K562 (cell line): ENCODE data around the gene HOXD13. TPM values are rescaled to one million over a fixed set of nuclear protein-coding genes. Genes with fewer than 3 reads are reported as not detected.

Experiments used
- ATAC-seq: fragments of 200-7000 bp; cut with Tn5 transposase; 3 replicates; pipeline ENCODE4 v1.9.1; 2020; ENCODE audit warnings: moderate library complexity
- BruUV-seq: library from RNA; stranded (reverse); fragments of 400-500 nt; replicated peaks from 2 replicates; lab custom pipeline; 2021; lab: Mats Ljungman, UMichigan
- CTCF ChIA-PET: fragments of 300-600 bp; formaldehyde crosslinking; extraction: SDS; loops from one replicate; lab custom pipeline; 2021; ENCODE audit warnings: low intra/inter-chr PET ratio; lab: Yijun Ruan, JAX
- POLR2A ChIA-PET: fragments of 300-600, 350-650 bp; sonication (Branson Sonifier 250); formaldehyde crosslinking; extraction: SDS; loops from one replicate; lab custom pipeline; 2021; ENCODE audit warnings: antibody characterized with exemption, inconsistent platforms; lab: Yijun Ruan, JAX
- DNase-seq, 4 experiments: peaks; one replicate each; pipeline versions ENCODE4 v3.0.0 to v3.0.0-alpha.2; 2011 to 2018; ENCODE audit warnings: low spot score in 3 of 4, mixed read lengths in 3 of 4; ENCODE audit errors: extremely low read depth in 1 of 4
- FAIRE-seq: peaks from 2 replicates; lab custom pipeline; 2011; peaks lifted over from hg19 to GRCh38; lab: Jason Lieb, UNC
- H2AFZ ChIP-seq: 2 replicates; pipeline ENCODE4 v1.6.0; 2011; ENCODE audit warnings: low read depth, low read length, control low read depth, inconsistent platforms
- H3K27ac ChIP-seq: fragments of 200-600 bp; 3 replicates; pipeline ENCODE4 v1.8.0; 2011; ENCODE audit warnings: low read depth, mild to moderate bottlenecking, control low read depth, inconsistent platforms, low read length, moderate library complexity, mixed read lengths; ENCODE audit errors: extremely low read depth
- H3K27me3 ChIP-seq, 2 experiments: fragments of 300-600 bp in 1 of 2; 2 replicates in 1 of 2; 3 replicates in 1 of 2; pipeline versions ENCODE4 v1.6.0 to v1.8.0; 2011; ENCODE audit warnings: inconsistent platforms in 2 of 2, low read length in 2 of 2, mild to moderate bottlenecking in 1 of 2, mixed read lengths in 1 of 2, moderate library complexity in 1 of 2; ENCODE audit not compliant: control insufficient read depth in 2 of 2, insufficient read depth in 2 of 2
- H3K36me3 ChIP-seq: fragments of 300-600 bp; 3 replicates; pipeline ENCODE4 v1.8.0; 2011; ENCODE audit warnings: mild to moderate bottlenecking, low read length, inconsistent platforms; ENCODE audit not compliant: control insufficient read depth, insufficient read depth
- H3K4me1 ChIP-seq, 2 experiments: fragments of 200-600 bp in 1 of 2; replicated peaks in 1 of 2; 2 replicates in 1 of 2; 3 replicates in 1 of 2; pipeline versions ENCODE4 v1.5.1 to v1.8.0; 2011; ENCODE audit warnings: inconsistent platforms in 2 of 2, low read length in 2 of 2, mild to moderate bottlenecking in 1 of 2, mixed read lengths in 1 of 2, moderate library complexity in 1 of 2; ENCODE audit not compliant: control insufficient read depth in 2 of 2, insufficient read depth in 2 of 2
- H3K4me2 ChIP-seq: 2 replicates; pipeline ENCODE4 v1.6.1; 2011; ENCODE audit warnings: low read length, control low read depth, inconsistent platforms, mixed read lengths; ENCODE audit not compliant: insufficient read depth
- H3K4me3 ChIP-seq: fragments of 200-600 bp; sonication (generic), shearing (Covaris generic); 2 replicates; pipeline ENCODE4 v1.5.1; 2016; ENCODE audit warnings: control low read depth, inconsistent platforms
- H3K79me2 ChIP-seq: fragments of 200-600 bp; 3 replicates; pipeline ENCODE4 v1.8.0; 2011; ENCODE audit warnings: low read length, inconsistent platforms; ENCODE audit not compliant: control insufficient read depth, insufficient read depth
- H3K9ac ChIP-seq, 2 experiments: 2 replicates each; pipeline versions ENCODE4 v1.6.0 to v1.6.1; 2011; ENCODE audit warnings: low read depth in 2 of 2, low read length in 2 of 2, control low read depth in 1 of 2, inconsistent platforms in 1 of 2, mild to moderate bottlenecking in 1 of 2, mixed read lengths in 1 of 2; ENCODE audit not compliant: insufficient read depth in 1 of 2
- H3K9me1 ChIP-seq: one replicate; pipeline ENCODE4 v1.6.0; 2011; ENCODE audit warnings: inconsistent platforms, mild to moderate bottlenecking, low read length, moderate library complexity; ENCODE audit not compliant: control insufficient read depth, insufficient read depth
- H3K9me3 ChIP-seq: replicated peaks from 2 replicates; pipeline ENCODE4 v1.5.1; 2011; ENCODE audit warnings: low read depth, low read length, inconsistent platforms; ENCODE audit not compliant: control insufficient read depth, insufficient read depth
- H4K20me1 ChIP-seq: replicated peaks from 2 replicates; pipeline ENCODE4 v1.6.1; 2011; ENCODE audit warnings: low read length, inconsistent platforms, mixed read lengths; ENCODE audit not compliant: control insufficient read depth, insufficient read depth
- ARNT ChIP-seq, 2 experiments: fragments of 450-650 bp; IDR thresholded peaks; 2 replicates each; pipeline ENCODE4 v1.6.1; 2016; ENCODE audit warnings: mild to moderate bottlenecking in 1 of 2
- ATF1 ChIP-seq, 2 experiments: fragments of 450-650 bp in 1 of 2; IDR thresholded peaks; 2 replicates each; pipeline ENCODE4 v1.6.1; 2016; ENCODE audit warnings: missing compliant biosample characterization in 1 of 2, missing genetic modification characterization in 1 of 2
- CBFB ChIP-seq: sonication (generic); formaldehyde crosslinking; IDR thresholded peaks from 2 replicates; pipeline ENCODE4 v1.4.0; 2020; ENCODE audit warnings: mild to moderate bottlenecking, missing genetic modification reagents
- CHCHD3 ChIP-seq: fragments of 250-450 bp; sonication (Bioruptor Pico); IDR thresholded peaks from 2 replicates; pipeline ENCODE4 v2.1.2; 2022; ENCODE audit warnings: mild to moderate bottlenecking
- HSF4 ChIP-seq: fragments of 250-450 bp; sonication (Bioruptor Pico); IDR thresholded peaks from 2 replicates; pipeline ENCODE4 v2.1.2; 2022; ENCODE audit warnings: mild to moderate bottlenecking, moderate library complexity, borderline replicate concordance
- RBM39 ChIP-seq: fragments of 200-400 bp; formaldehyde crosslinking; optimal IDR thresholded peaks from 2 replicates; pipeline ENCODE3; 2018; ENCODE audit warnings: low read depth, low read length
- ZNF589 ChIP-seq: fragments of 200-800 bp; sonication (Bioruptor generic); IDR thresholded peaks from 2 replicates; pipeline ENCODE4 v1.6.1; 2016; ENCODE audit warnings: low read depth, missing genetic modification characterization, missing compliant biosample characterization
- WGBS: fragments of 100-300 bp; shearing (Covaris generic); methylation state at CpG from one replicate; pipeline ENCODE4 v1.1.6; 2016; ENCODE audit warnings: low coverage, mixed read lengths; ENCODE audit not compliant: insufficient coverage; ENCODE audit errors: missing lambda C conversion rate; 5-methylcytosine and 5-hydroxymethylcytosine counted together
- in situ Hi-C: fragments of 300-500 bp; cut with MboI; formaldehyde crosslinking; loops from 4 replicates; pipeline ENCODE4 v1.15.0; 2018; ENCODE audit warnings: inconsistent platforms, mixed read lengths
- intact Hi-C: fragments of 100-400 bp; cut with micrococcal nuclease; formaldehyde crosslinking; loops from 2 replicates; pipeline ENCODE4 v1.14.2; 2022
- polyA plus RNA-seq, 8 experiments: library from polyadenylated mRNA; depleted of rRNA in 4 of 8; stranded (reverse) in 5 of 8; unstranded in 3 of 8; fragments of >200 nt; fragmentation: Nextera tagmentation in 2 of 8; fragmentation: Illumina TruSeq in 1 of 8; extraction: Ambion mirVana in 2 of 8; extraction: Trizol in 1 of 8; gene quantifications; 2 replicates each; pipeline versions ENCODE4 v1.2.1 to v1.2.3, GENCODE V29; 2011 to 2014; ENCODE audit warnings: inconsistent platforms in 1 of 8, missing spikeins in 1 of 8
- total RNA-seq, 7 experiments: library from RNA; depleted of rRNA in 6 of 7; stranded (reverse); fragments of >200 nt in 6 of 7; fragmentation: Illumina TruSeq in 2 of 7; extraction: Trizol in 2 of 7; gene quantifications; 2 replicates each; pipeline versions ENCODE4 v1.2.1 to v1.2.3, GENCODE V29; 2011 to 2021; ENCODE audit warnings: low replicate concordance in 1 of 7
- TF ChIP-seq, protein P1 (sequence below): sonication (generic); formaldehyde crosslinking; IDR thresholded peaks from 2 replicates; pipeline ENCODE4 v1.8.0; 2022; ENCODE audit warnings: missing genetic modification reagents, mild to moderate bottlenecking, borderline replicate concordance
- TF ChIP-seq, protein P2 (sequence below): fragments of 200-800 bp; sonication (Bioruptor generic); IDR thresholded peaks from 2 replicates; pipeline ENCODE4 v1.6.1; 2016; ENCODE audit warnings: missing genetic modification characterization, missing compliant biosample characterization

The HOXD13 gene
- total and polyA plus RNA-seq, 9 of the 15 experiments (the other 6 are each of a cell fraction or from before 2014, with no cell fraction given) = 0.03 to 0.04 TPM; not detected in 7

DNA sequence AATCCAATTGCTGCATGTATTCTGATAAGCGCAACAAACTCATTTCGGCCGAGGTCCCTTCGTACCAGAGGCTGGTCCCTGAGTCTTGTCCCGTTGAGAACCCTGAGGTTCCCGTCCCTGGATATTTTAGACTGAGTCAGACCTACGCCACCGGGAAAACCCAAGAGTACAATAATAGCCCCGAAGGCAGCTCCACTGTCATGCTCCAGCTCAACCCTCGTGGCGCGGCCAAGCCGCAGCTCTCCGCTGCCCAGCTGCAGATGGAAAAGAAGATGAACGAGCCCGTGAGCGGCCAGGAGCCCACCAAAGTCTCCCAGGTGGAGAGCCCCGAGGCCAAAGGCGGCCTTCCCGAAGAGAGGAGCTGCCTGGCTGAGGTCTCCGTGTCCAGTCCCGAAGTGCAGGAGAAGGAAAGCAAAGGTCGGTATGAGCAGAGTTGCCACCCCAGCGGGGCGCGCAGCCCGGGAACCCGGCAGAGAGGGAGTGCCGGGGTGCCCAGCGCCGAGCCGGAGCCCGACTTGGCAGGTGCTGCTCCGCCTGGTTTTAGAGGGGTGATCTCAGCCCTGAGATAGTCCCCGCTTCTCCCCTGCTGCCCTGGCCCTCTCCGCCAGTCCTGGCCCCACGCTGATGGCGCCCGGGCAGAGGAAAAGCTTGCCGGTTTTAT is 24.8 kb downstream of the HOXD13 start:
- Histone ChIP-seq H3K4me3 (no peak overlapping the region), H2AFZ (no peak overlapping the region), H3K9ac (no peak overlapping the region), H3K27me3 (peaks cover 81 to 83% of the 10 kb centered on the region in 2 experiments), H3K79me2 (no peaks in the 10 kb centered on the region), H3K9me1 (no peaks in the 10 kb centered on the region), H3K4me1 (peaks cover 0 to 25% of the 10 kb centered on the region in 2 experiments; a peak in 1 of 5 replicates), H3K27ac (no peak overlapping the region), H3K9me3 (no peaks in the 10 kb centered on the region), H4K20me1 (no peaks in the 10 kb centered on the region; the same call in 1 of the 2 replicates), H3K36me3 (no peaks in the 10 kb centered on the region), H3K4me2 (no peak overlapping the region)
- ChIA-PET POLR2A (interaction anchor here (0.6 kb wide), 1 partner anchor 52 kb away, joined by 3 read pairs; no protein-coding TSS in a partner anchor), CTCF (no interaction called here)
- FAIRE-seq = no peak
- no TSS peak for BruUV-seq
- TF ChIP-seq RBM39 (no peak), CBFB (CRISPR knock-in tag) (no peak), CHCHD3 (CRISPR knock-in tag) (no peak), HSF4 (CRISPR knock-in tag) (no peak), ZNF589 (CRISPR knock-in tag) (no peak), ARNT (IDR thresholded peaks at IDR 0.05) (no peak), ATF1 (CRISPR knock-in tag; IDR thresholded peaks at IDR 0.05) (no peak), ATF1 (tag; IDR thresholded peaks at IDR 0.05) (no peak)
- TF ChIP-seq, protein P1, sequence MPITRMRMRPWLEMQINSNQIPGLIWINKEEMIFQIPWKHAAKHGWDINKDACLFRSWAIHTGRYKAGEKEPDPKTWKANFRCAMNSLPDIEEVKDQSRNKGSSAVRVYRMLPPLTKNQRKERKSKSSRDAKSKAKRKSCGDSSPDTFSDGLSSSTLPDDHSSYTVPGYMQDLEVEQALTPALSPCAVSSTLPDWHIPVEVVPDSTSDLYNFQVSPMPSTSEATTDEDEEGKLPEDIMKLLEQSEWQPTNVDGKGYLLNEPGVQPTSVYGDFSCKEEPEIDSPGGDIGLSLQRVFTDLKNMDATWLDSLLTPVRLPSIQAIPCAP (CRISPR knock-in tag) = no peak
- TF ChIP-seq, protein P2, sequence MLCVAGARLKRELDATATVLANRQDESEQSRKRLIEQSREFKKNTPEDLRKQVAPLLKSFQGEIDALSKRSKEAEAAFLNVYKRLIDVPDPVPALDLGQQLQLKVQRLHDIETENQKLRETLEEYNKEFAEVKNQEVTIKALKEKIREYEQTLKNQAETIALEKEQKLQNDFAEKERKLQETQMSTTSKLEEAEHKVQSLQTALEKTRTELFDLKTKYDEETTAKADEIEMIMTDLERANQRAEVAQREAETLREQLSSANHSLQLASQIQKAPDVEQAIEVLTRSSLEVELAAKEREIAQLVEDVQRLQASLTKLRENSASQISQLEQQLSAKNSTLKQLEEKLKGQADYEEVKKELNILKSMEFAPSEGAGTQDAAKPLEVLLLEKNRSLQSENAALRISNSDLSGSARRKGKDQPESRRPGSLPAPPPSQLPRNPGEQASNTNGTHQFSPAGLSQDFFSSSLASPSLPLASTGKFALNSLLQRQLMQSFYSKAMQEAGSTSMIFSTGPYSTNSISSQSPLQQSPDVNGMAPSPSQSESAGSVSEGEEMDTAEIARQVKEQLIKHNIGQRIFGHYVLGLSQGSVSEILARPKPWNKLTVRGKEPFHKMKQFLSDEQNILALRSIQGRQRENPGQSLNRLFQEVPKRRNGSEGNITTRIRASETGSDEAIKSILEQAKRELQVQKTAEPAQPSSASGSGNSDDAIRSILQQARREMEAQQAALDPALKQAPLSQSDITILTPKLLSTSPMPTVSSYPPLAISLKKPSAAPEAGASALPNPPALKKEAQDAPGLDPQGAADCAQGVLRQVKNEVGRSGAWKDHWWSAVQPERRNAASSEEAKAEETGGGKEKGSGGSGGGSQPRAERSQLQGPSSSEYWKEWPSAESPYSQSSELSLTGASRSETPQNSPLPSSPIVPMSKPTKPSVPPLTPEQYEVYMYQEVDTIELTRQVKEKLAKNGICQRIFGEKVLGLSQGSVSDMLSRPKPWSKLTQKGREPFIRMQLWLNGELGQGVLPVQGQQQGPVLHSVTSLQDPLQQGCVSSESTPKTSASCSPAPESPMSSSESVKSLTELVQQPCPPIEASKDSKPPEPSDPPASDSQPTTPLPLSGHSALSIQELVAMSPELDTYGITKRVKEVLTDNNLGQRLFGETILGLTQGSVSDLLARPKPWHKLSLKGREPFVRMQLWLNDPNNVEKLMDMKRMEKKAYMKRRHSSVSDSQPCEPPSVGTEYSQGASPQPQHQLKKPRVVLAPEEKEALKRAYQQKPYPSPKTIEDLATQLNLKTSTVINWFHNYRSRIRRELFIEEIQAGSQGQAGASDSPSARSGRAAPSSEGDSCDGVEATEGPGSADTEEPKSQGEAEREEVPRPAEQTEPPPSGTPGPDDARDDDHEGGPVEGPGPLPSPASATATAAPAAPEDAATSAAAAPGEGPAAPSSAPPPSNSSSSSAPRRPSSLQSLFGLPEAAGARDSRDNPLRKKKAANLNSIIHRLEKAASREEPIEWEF (CRISPR knock-in tag) = no peak
- no peak for DNase-seq
- 1% methylated on average over 34 of the region's 40 CpGs for WGBS
- in situ Hi-C loops (no loop called here), intact Hi-C loops (no loop called here)
- ATAC-seq = no peak
